Measurements from ENCODE around the gene RNF225.
A peak's percentile ranks its signal among the peaks of the same experiment; 100 is the strongest.
"Not testable (repeated sequence)": the region's sequence is repeated elsewhere in the genome, so short reads cannot be mapped to it uniquely, and the experiment has no call there.

RNF225 gene

GRCh38 chr19:58440556-58440955 lies 45.1 kb downstream of the RNF225 start:
- TF ChIP-seq CTCF (IDR thresholded peaks at IDR 0.05), result no peak
- Mint-ChIP-seq H3K27me3 (ENCODE audit: low read depth, poor library complexity) (peaks cover 52% of the 10 kb centered on the region), H3K9me3 (peaks cover 83% of the 10 kb centered on the region), H3K27ac (peak overlapping the region; percentile 64), H3K4me1 (peaks cover 13% of the 10 kb centered on the region), H3K4me3 (peak overlapping the region; percentile 90), H3K36me3 (ENCODE audit: low read depth) (peaks cover 57% of the 10 kb centered on the region)
- no peak for DNase-seq

- Mint-ChIP-seq H3K36me3 (ENCODE audit: low read depth) (peaks cover 37% of the 10 kb centered on the region), H3K4me1 (peaks cover 13% of the 10 kb centered on the region), H3K27me3 (ENCODE audit: low read depth, poor library complexity) (peaks cover 73% of the 10 kb centered on the region), H3K9me3 (peaks cover 74% of the 10 kb centered on the region)
- not testable (repeated sequence) for H3K27ac Mint-ChIP-seq, DNase-seq, H3K4me3 Mint-ChIP-seq
Measured at GRCh38 chr19:58442986-58443385, 47.5 kb downstream of the RNF225 start.

Data from nephron progenitor cell (in vitro differentiated cells).